GM21381 (cell line): ENCODE results near the gene PDLIM5.
"Not testable (repeated sequence)": the region's sequence is repeated elsewhere in the genome, so short reads cannot be mapped to it uniquely, and the experiment has no call there.

ENCODE experiments used
- ATAC-seq: cut with Tn5 transposase; IDR thresholded peaks from one replicate; pipeline ENCODE4 v1.9.1; 2021; ENCODE audit warnings: mild to moderate bottlenecking, moderate library complexity; ENCODE audit not compliant: unreplicated experiment

PDLIM5 gene

DNA sequence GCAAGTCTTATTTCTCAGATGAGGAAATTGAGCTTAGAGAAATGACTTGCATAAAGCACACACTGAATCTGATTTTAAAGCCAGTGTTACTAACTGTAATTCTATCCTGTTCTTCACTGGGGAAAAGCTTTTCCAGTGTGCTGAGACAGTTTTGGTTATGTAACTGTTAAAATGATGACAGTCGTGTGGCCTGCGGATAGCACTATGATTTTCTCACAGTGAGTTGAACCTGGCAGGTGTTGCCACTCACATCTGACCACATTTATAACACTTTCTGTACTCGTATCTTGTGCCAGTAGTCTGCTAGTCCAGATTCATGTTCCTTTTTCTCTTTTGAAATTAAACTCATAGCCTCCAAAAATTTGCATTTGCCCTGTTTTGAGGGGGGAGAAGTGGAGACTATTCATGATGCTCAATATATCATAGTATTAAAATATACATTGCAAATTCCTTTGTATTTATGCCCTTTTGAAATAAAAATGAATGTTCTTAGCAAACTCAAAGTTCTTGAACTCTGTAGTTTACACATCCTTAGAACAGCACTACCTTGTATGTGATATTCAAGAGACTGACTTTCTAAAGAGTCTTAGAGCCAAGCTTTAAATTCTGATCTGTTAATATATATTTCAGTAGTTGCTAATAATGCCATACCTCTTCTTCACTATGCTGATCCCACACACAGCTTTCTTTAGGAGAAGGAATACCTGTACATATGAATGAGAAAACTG is 132.3 kb downstream of the PDLIM5 start:
- peak; percentile 71 for ATAC-seq

DNA sequence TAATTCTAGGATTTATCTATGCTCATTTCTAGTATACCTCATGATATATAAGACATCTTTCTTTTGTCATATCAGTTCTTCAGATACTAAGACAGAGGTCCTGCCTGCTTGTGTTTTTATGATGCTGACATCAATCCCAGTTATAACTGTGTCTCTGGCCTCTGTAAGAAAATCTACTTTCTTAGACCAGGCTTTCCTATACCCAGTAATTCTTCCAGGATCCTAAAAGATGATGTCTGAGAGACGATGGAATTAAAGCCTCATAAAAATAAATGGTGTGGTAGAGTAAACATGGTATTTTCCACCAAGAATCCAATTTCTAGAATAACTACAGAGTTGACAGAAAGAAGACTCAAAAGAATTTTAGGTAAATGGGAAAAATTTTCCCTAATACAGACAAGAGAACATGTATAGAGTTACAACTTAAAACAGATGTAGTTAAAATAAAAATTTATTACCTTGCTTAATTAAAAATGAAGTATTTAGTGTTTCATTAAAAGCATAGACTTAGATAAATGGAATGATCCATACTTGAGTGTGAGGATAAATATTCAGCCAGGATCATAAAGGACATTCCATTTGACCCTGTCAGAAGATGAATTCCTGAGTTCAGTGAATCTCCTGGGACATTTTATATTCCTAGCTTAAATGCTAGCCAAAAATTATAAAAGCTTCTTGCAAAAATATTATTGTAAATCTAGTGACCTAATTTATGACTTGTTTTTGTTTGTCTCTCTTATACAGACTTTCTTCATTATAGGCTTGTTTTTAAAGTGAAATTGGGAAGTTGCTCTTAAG is 137.4 kb downstream of the PDLIM5 start:
- no peak for ATAC-seq

DNA sequence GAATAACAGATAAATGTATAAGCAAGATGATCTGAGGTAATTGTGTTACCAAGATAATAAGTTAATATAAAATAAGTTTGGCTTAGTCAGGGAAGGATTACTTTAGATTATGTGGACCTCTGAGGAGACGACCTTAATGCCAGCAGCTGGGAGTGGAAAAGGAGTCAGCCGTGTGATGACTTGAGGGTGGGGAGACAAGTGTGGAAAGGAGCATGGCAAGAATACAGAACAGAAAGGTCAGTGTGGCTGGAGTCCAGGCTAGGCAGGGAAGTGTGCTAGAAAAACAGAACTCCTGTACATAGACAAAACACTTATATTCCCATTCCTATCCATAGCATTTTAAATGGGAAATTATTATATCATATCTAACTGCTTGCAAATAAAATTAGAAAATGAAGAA is 138.8 kb downstream of the PDLIM5 start:
- ATAC-seq: no peak

DNA sequence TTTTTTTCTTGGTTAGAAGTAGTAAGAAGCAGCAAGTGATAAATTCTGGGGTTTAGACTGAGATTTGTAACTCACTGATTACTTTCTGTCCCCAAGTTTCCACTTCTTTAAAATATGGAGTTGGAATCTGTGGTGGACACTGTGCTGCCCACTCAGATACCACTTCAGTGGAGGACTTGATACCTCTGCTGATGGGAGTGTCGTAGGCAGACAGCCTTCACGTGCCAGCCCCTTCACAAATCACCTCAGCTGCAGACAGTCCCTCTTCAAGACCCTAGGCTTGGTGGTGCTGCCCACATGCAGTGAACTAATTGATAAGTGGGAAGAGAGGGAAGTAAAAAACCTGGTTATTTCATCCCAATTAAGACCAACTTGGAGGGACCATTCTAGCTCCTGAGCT is 139.5 kb downstream of the PDLIM5 start:
- no peak for ATAC-seq

DNA sequence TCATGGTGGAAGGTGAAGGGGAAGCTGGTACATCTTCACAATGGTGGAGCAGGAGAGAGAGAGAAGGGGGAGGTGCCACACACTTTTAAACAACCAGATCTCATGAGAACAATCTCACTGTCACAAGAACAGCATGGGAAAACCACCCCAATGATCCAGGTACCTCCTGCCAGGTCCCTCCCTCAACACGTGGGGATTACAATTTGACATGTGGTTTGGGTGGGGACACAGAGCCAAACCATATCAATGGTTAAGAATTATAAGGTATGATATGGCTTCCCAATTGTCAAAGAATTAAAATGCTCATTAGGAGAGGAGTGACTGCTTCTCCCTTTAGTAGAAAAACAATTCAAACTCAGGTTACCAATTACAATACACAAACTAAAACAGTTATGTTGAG is 143.3 kb downstream of the PDLIM5 start:
- ATAC-seq: no peak

DNA sequence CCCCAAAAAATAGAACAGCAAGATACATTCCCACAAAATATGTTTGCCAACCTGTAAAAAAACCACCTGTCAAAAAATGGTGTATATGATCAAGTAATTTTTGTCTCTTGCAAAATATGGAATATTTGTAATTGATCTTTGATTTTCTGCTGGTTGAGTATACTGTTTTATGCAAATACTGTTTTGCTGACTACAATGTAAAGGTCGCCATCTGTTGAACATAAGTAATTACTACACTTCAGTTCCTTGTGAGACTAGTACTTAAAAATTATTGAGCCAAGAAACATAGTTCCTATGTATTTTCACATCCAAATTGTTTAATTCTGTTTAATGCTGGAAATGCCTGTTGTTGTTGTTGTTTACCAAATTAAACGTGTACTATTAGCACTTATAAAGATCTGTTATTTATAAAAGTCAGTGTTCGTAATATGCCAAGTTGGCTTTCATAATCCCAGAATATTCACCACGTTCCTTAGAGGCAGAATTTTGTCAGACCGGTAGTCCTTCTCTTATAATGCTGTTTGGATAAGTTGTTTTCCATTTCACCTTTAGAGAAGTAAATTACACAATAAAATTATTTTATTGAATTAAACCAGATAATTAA is 144.2 kb downstream of the PDLIM5 start:
- peak; percentile 85 for ATAC-seq

DNA sequence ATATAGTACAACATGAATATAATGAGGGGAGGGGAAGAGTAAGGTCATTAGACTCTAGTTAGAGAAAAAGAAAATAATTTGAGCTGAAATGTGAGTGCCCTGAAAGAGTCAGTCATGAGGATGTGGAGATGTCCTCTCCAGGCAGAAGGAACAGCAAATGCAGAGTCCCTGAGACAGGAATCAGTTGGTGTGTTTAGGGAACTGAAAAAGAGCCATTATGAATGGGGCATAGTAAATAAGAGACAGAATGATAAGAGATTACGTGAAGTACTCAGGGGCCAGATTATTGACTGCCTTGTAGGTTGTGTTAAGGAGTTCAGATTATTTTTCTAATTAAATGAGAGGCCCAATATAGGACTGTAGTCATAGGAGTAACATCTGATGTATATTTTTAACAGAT is 147.0 kb downstream of the PDLIM5 start:
- ATAC-seq: no peak

DNA sequence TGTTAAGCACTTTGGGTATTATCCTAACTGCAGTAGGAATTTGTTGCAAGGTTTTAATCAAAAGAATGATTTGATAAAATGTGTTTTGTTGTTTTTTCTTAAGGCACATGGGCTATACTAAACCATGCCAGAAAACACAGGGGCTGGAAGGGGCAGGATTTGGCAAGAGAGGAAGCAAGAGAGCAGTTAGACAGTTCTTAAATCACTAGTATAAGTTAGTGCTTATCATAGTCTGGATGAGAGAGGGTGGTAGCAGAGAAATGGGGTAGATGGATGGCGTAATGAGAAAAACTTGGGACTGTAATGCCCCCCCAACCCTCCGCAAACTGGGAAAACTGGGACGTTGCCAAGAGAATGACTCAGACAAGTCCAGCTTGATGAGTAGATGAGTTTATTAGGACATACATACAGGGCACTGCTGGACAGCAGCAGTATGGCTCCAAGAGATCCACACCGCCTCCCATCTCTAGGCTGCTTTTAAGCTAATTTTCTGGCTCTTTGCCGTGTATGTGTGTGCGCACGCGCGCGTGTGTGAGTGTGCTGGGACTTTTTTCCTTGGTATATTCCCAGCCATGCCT is 151.5 kb downstream of the PDLIM5 start:
- ATAC-seq: no peak

DNA sequence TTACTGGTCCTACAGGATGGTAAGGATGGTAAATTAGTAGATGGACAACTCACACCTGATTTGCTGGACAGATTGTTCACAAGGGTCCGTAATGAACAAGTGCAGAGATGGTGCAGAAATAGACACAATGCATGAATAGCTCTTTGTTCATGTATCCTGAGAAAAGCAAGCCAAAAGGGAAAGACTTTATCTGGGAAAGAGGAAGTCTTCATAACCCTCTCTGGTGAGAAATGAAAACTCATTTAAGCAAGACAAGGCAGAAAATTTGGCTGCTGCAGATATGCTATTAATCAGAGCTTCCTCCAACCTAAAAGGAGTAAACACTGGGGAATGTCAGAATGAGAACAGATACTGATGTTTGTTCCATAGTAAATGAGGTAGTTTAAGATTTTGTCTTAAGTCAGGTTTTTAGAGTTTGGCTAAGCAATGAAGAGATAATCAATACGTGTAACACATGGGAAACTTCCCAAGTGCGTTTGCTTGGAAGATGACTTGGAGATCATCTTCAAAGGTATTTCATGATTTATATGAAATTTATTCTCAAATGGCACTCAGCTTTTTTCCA is 153.6 kb downstream of the PDLIM5 start:
- no peak for ATAC-seq

DNA sequence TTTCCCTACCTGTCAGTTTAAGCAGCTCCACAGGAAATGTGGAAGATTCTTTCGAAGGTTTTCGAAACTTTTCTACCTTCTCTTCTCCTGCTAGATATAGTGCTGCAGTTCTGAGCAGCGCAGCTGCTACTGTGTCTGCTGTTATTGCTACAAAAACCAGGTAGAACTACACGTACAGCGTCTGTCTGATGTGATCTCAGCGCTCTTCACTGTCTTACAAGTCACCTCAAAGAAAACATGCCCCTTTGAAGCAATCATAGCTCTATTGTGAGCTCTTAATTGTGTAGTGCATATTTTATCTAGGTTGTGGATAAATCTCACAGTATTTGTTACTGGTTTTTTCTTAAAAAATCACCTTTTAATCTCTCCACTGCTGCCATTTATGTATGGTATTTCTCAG is 158.4 kb downstream of the PDLIM5 start:
- ATAC-seq: no peak

DNA sequence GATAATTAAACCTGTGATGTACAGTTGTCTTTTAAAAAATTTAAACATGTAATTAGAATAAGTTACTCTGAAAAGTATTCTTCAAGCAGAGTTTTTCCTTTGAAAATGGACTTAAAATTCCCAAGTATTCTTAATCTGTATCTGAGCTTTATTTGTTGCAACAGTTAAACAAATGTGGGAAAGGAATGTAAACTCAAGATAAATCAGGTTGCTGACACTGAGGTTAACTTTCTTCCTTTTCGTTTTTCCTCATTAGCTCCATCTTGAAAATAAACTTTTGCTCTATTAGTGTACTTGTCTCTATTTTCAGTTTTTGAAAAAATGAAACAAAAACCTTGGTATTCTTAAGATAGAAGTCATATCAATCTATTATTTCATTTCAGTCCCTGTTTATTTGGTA is 161.5 kb downstream of the PDLIM5 start:
- no peak for ATAC-seq

DNA sequence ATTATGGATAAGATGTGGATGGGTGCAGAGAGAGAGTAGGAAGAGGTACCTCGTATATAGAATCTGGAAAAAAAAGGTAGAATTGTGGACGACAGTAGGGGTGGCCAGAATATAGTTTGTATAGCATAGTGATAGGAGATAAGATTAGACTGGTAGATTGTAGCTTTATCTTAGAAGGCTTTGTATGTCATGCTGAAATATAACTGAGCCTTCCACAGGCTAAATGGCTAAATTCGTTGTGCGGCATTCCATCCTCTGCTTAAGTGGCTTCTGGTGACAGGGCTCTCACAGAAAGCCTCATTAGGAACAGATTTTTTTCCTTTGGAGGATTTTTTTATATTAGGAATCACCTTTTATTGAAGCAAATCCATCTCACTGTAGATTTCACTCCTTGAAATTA is 163.7 kb downstream of the PDLIM5 start:
- ATAC-seq: no peak

DNA sequence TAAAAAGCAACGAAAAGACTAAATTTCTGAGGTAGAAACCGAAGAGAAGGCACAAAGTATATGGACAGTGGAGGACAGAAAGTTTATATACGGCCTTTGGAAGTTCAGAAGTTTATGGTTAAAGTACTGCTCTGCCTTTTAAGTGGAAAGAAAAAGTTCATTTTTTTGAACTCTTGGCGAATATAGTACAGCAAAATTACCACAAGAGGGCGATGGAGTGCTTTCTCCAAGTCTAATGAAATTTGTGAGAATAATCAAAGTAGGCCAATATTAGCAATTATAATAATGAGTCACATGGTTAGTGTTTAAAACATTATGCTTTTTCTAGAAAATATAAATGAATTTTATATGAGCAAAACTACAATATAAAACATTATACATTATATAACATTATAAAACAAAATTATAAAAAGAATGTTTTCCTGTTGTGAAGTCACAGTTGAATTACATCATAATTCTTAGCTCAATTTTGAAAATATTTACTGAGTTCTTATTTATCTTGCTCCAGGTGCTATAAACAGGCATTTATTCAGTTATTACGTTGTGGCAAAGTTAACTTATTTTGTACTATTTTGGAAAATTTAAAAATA is 169.8 kb downstream of the PDLIM5 start:
- ATAC-seq: no peak

DNA sequence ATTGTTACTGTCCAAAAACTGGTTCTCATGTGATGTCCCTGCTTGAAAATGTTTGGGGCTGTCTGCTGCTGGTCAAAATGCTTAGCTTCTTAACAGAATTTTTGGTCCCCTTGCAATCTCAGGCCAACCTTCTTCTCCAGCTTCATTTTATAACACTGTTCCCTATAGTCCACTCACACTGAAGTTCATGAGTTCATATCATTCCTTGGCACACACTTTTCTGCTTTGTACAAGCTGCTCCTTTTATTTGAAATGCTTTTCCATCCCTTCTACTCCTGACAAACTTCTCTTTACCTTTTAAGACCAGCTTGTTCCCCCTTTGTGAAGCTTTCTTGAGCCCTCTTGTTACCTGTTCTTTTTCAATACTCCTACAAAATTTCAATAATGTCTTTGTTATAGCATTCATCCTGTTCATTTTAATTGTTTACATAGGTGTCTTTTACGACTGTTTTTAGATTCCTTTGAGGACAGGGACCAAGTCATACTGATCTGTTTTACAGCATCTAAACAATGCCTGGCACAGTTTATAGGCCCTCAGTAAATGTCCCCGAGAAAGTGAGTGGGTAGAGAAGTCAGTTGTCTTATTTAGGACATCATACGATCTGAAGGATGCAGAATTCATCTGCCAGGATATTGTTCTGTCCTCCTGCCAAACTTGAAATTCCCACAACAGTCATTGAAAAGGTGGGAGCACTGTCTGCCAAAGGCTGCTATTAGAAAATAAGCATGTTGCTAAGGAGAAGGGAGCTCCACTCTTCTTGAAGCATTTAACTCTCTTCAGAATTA is 171.6 kb downstream of the PDLIM5 start:
- no peak for ATAC-seq

DNA sequence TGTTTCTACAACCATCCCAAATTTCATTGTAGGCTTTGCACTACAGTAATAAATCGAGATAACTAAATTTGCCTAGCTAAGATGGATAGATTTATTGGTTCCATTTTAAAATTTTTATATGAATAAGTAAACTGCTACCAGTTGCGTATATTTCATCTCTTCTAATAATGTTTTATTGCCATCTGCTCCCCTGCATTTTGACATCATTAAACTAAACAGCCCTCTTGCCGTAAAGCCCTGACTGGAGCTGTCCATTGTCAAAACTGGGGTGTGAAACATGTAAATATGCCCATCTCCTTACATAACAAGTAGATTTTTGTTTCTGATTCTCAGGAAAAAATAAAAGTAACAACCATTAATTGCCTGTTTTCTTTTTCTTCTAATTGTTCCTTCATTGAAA is 175.2 kb downstream of the PDLIM5 start:
- no peak for ATAC-seq

DNA sequence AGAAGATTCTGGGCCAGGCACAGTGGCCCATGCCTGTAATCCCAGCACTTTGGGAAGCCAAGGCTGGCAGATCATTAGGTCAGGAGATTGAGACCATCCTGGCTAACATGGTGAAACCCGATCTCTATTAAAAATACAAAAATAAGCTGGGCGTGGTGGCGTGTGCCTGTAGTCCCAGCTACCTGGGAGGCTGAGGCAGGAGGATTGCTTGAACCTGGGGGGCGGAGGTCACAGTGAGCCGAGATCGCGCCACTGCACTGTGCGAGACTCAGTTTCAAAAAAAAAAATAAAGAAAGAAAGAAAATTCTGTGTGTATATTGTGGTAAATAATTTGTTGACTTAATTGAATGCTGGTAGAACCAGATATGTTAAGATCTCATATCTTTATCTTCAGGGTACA is 177.3 kb downstream of the PDLIM5 start:
- not testable (repeated sequence) for ATAC-seq

DNA sequence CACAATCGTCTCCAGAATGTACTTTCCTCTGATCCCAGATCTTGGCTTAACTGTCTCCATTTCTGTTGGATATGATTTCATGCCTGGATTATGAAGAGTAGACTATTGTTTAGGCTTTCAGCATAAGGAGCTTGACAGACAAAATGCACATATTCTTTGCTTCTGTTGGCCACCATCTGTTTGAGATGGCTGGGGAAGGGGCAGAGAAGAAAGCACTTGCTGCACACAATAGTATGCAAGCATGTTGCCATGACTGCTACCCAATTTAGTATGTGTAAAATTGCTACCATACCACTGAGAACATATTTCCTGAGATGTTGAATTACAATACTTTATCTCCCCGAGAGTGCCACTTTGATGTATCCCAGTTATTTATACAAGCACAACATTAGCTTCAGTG is 178.1 kb downstream of the PDLIM5 start:
- ATAC-seq: no peak

DNA sequence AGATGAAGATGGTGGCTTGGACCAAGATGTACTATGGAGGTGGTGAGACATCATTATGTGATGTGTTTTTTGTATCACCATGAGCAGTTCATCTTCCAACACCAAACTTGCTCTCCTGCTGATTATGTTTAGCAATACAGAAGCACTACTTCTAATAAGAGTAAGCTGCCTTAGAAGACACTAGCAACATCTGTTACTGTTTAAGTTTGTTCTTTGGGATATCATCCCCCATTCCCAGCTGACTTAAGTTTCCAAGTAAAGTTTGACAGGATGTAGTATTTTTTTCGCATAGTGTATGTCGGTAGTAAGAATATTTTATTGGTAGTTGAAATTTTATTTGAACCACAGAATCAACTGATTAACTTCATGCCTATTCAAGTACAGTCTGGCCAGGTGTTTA is 182.5 kb downstream of the PDLIM5 start:
- ATAC-seq: no peak

DNA sequence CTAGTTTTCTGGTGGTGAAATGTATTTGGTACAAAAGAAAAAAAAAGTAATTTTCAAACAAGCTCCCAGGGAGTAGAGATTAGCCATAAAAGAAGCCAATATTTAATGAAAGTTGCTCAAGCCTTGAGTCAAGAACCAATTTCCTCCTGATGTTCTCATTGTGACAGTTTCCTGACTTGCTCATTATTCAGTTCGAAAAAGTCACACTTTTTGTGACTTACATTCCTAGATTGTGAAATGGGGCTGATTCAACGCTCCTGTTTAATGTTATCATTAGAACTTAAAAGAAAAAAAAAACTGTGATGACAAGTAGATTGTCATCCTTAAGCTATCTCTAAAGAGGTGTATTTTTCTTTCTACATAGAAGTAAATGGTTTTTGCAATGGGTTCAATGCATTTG is 183.4 kb downstream of the PDLIM5 start:
- ATAC-seq: no peak

DNA sequence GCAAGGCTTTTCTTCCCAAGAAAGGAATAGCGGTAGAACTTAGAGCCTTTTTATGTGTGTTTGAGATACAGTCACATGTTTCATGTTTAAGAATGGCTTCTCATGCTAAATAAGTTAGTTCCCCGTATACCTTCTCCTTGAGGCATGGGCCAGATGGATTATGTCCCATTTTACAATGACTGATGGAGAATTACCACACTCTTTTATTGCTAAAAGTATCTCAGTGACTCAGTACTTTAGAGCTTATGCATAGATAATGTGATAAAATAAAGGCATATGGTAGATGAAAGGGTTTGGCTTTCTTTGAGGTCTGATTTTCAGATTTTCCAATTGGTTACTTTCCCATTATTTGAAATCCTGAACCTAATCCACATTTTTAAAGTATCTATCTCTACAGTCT is 184.3 kb downstream of the PDLIM5 start:
- no peak for ATAC-seq
